ENCODE data around the gene PCSK1.

PCSK1 gene

GRCh38 chr5:96388176-96388575 lies 44.9 kb downstream of the PCSK1 start:
- no peaks in the 10 kb centered on the region for H3K4me1 ChIP-seq (ENCODE audit: control extremely low read depth in 1 of 4, control insufficient read depth in 4 of 4, insufficient read depth in 4 of 4, low read length in 3 of 4)
- POLR2A ChIA-PET = no interaction called here
- CTCF ChIA-PET = no interaction called here
- no peak for DNase-seq
- H3K36me3 ChIP-seq (ENCODE audit: control insufficient read depth in 4 of 4, insufficient read depth in 4 of 4, low read length in 3 of 4) = no peaks in the 10 kb centered on the region
- peaks cover 0 to 3% (median 0%) of the 10 kb centered on the region in 5 experiments for H3K27me3 ChIP-seq (replicated peaks in 2 of 5; ENCODE audit: control insufficient read depth in 4 of 5, insufficient read depth in 5 of 5, low read length in 4 of 5)
- 100% methylated on average over 1 of the region's 3 CpGs for WGBS (ENCODE audit: insufficient coverage)
- H3K27ac ChIP-seq (ENCODE audit: insufficient read depth in 1 of 2, low read depth in 1 of 2, low read length in 2 of 2, poor library complexity in 1 of 2, severe bottlenecking in 2 of 2) = no peak overlapping the region
- H3K9me3 ChIP-seq (ENCODE audit: control extremely low read depth in 1 of 5, control insufficient read depth in 4 of 5, insufficient read depth in 2 of 5, low read depth in 1 of 5, low read length in 4 of 5) = no peaks in the 10 kb centered on the region
- no peak overlapping the region for H3K4me3 ChIP-seq (ENCODE audit: control insufficient read depth in 1 of 7, extremely low read depth in 1 of 7, insufficient read depth in 4 of 7, low read depth in 2 of 7, low read length in 6 of 7)

- Histone ChIP-seq H3K9me3 (ENCODE audit: control extremely low read depth in 1 of 5, control insufficient read depth in 4 of 5, insufficient read depth in 2 of 5, low read depth in 1 of 5, low read length in 4 of 5) (no peaks in the 10 kb centered on the region), H3K4me1 (ENCODE audit: control extremely low read depth in 1 of 4, control insufficient read depth in 4 of 4, insufficient read depth in 4 of 4, low read length in 3 of 4) (no peaks in the 10 kb centered on the region), H3K27ac (ENCODE audit: insufficient read depth in 1 of 2, low read depth in 1 of 2, low read length in 2 of 2, poor library complexity in 1 of 2, severe bottlenecking in 2 of 2) (no peak overlapping the region), H3K4me3 (ENCODE audit: control insufficient read depth in 1 of 7, extremely low read depth in 1 of 7, insufficient read depth in 4 of 7, low read depth in 2 of 7, low read length in 6 of 7) (no peak overlapping the region), H3K36me3 (ENCODE audit: control insufficient read depth in 4 of 4, insufficient read depth in 4 of 4, low read length in 3 of 4) (no peaks in the 10 kb centered on the region), H3K27me3 (replicated peaks in 2 of 5; ENCODE audit: control insufficient read depth in 4 of 5, insufficient read depth in 5 of 5, low read length in 4 of 5) (peaks cover 0 to 4% (median 0%) of the 10 kb centered on the region in 5 experiments)
- ChIA-PET CTCF (no interaction called here), POLR2A (no interaction called here)
- WGBS (ENCODE audit: insufficient coverage) = 50% methylated on average over 2 of the region's 2 CpGs
- no peak for DNase-seq
Measured at GRCh38 chr5:96387616-96388015, 45.4 kb downstream of the PCSK1 start.

DNA sequence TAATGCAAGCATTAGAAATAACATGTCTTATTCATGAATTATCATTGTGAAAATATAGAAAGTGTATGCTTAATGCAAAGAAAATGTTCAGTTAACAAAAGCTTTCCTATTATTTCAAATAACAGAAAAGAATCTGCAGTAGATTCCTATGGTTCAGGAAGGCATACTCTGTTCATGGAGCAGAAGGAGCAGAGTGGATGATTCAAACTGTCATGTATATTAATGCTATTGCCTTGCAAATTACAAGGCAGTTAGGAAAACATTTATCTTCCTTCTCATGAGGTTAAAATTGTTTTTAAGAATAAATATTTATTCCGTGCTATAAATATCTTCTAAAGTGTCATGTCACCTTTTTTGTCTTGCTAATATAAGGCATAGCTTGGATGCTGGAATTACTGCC lies 47.5 kb downstream of the PCSK1 start:
- ChIA-PET POLR2A (no interaction called here), CTCF (no interaction called here)
- no CpG with 5 or more reads among the region's 1 CpG for WGBS (ENCODE audit: insufficient coverage)
- DNase-seq = no peak
- Histone ChIP-seq H3K4me3 (ENCODE audit: control insufficient read depth in 1 of 7, extremely low read depth in 1 of 7, insufficient read depth in 4 of 7, low read depth in 2 of 7, low read length in 6 of 7) (no peak overlapping the region), H3K4me1 (ENCODE audit: control extremely low read depth in 1 of 4, control insufficient read depth in 4 of 4, insufficient read depth in 4 of 4, low read length in 3 of 4) (no peaks in the 10 kb centered on the region), H3K36me3 (ENCODE audit: control insufficient read depth in 4 of 4, insufficient read depth in 4 of 4, low read length in 3 of 4) (no peaks in the 10 kb centered on the region), H3K9me3 (ENCODE audit: control extremely low read depth in 1 of 5, control insufficient read depth in 4 of 5, insufficient read depth in 2 of 5, low read depth in 1 of 5, low read length in 4 of 5) (no peaks in the 10 kb centered on the region), H3K27ac (ENCODE audit: insufficient read depth in 1 of 2, low read depth in 1 of 2, low read length in 2 of 2, poor library complexity in 1 of 2, severe bottlenecking in 2 of 2) (no peak overlapping the region), H3K27me3 (replicated peaks in 2 of 5; ENCODE audit: control insufficient read depth in 4 of 5, insufficient read depth in 5 of 5, low read length in 4 of 5) (peaks cover 0 to 4% (median 0%) of the 10 kb centered on the region in 5 experiments)

GRCh38 chr5:96384353-96384752 lies 48.7 kb downstream of the PCSK1 start:
- CTCF ChIA-PET = interaction anchor here (1.3 kb wide), 1 partner anchor 9 kb away, joined by 4 read pairs; no protein-coding TSS in a partner anchor
- no peaks in the 10 kb centered on the region for H3K9me3 ChIP-seq (ENCODE audit: control extremely low read depth in 1 of 5, control insufficient read depth in 4 of 5, insufficient read depth in 2 of 5, low read depth in 1 of 5, low read length in 4 of 5)
- no peak overlapping the region for H3K27ac ChIP-seq (ENCODE audit: insufficient read depth in 1 of 2, low read depth in 1 of 2, low read length in 2 of 2, poor library complexity in 1 of 2, severe bottlenecking in 2 of 2)
- no peak overlapping the region for H3K4me3 ChIP-seq (ENCODE audit: control insufficient read depth in 1 of 7, extremely low read depth in 1 of 7, insufficient read depth in 4 of 7, low read depth in 2 of 7, low read length in 6 of 7)
- no peaks in the 10 kb centered on the region for H3K36me3 ChIP-seq (ENCODE audit: control insufficient read depth in 4 of 4, insufficient read depth in 4 of 4, low read length in 3 of 4)
- no peaks in the 10 kb centered on the region for H3K4me1 ChIP-seq (ENCODE audit: control extremely low read depth in 1 of 4, control insufficient read depth in 4 of 4, insufficient read depth in 4 of 4, low read length in 3 of 4)
- H3K27me3 ChIP-seq (replicated peaks in 2 of 5; ENCODE audit: control insufficient read depth in 4 of 5, insufficient read depth in 5 of 5, low read length in 4 of 5) = peaks cover 0 to 4% (median 0%) of the 10 kb centered on the region in 5 experiments
- DNase-seq = no peak
- POLR2A ChIA-PET = no interaction called here
- 100% methylated on average over 1 of the region's 3 CpGs for WGBS (ENCODE audit: insufficient coverage)

GRCh38 chr5:96381526-96381925 lies 51.5 kb downstream of the PCSK1 start:
- H3K27me3 ChIP-seq (replicated peaks in 2 of 5; ENCODE audit: control insufficient read depth in 4 of 5, insufficient read depth in 5 of 5, low read length in 4 of 5) = peaks cover 0 to 4% (median 0%) of the 10 kb centered on the region in 5 experiments
- no peaks in the 10 kb centered on the region for H3K9me3 ChIP-seq (ENCODE audit: control extremely low read depth in 1 of 5, control insufficient read depth in 4 of 5, insufficient read depth in 2 of 5, low read depth in 1 of 5, low read length in 4 of 5)
- H3K4me1 ChIP-seq (ENCODE audit: control extremely low read depth in 1 of 4, control insufficient read depth in 4 of 4, insufficient read depth in 4 of 4, low read length in 3 of 4) = no peaks in the 10 kb centered on the region
- H3K36me3 ChIP-seq (ENCODE audit: control insufficient read depth in 4 of 4, insufficient read depth in 4 of 4, low read length in 3 of 4) = no peaks in the 10 kb centered on the region
- ChIA-PET CTCF (no interaction called here), POLR2A (no interaction called here)
- DNase-seq = no peak
- WGBS (ENCODE audit: insufficient coverage) = 100% methylated on average over 4 of the region's 5 CpGs
- H3K27ac ChIP-seq (ENCODE audit: insufficient read depth in 1 of 2, low read depth in 1 of 2, low read length in 2 of 2, poor library complexity in 1 of 2, severe bottlenecking in 2 of 2) = no peak overlapping the region
- no peak overlapping the region for H3K4me3 ChIP-seq (ENCODE audit: control insufficient read depth in 1 of 7, extremely low read depth in 1 of 7, insufficient read depth in 4 of 7, low read depth in 2 of 7, low read length in 6 of 7)

DNA sequence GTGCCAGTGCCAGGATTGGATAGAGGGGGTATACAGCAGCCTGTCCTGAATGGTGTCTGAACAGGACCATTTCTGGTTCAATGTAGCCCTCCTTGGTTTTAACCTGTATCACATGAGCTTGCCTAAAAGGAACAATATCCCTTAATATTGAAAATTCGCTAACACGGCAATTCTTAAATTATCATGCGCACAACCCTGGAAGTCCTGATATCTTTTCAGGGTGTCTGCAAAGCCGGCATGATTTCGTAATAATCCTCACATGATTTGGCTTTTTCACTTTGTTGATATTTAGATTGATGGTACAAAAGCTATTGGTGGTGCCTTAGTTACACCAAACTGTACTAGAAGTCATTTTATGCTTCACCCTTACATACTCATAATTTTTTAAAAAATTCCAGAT lies 53.2 kb downstream of the PCSK1 start:
- Histone ChIP-seq H3K9me3 (ENCODE audit: control extremely low read depth in 1 of 5, control insufficient read depth in 4 of 5, insufficient read depth in 2 of 5, low read depth in 1 of 5, low read length in 4 of 5) (no peaks in the 10 kb centered on the region), H3K4me1 (ENCODE audit: control extremely low read depth in 1 of 4, control insufficient read depth in 4 of 4, insufficient read depth in 4 of 4, low read length in 3 of 4) (no peaks in the 10 kb centered on the region), H3K27ac (ENCODE audit: insufficient read depth in 1 of 2, low read depth in 1 of 2, low read length in 2 of 2, poor library complexity in 1 of 2, severe bottlenecking in 2 of 2) (no peak overlapping the region), H3K4me3 (ENCODE audit: control insufficient read depth in 1 of 7, extremely low read depth in 1 of 7, insufficient read depth in 4 of 7, low read depth in 2 of 7, low read length in 6 of 7) (no peak overlapping the region), H3K27me3 (replicated peaks in 2 of 5; ENCODE audit: control insufficient read depth in 4 of 5, insufficient read depth in 5 of 5, low read length in 4 of 5) (peaks cover 0 to 2% (median 0%) of the 10 kb centered on the region in 5 experiments), H3K36me3 (ENCODE audit: control insufficient read depth in 4 of 4, insufficient read depth in 4 of 4, low read length in 3 of 4) (no peaks in the 10 kb centered on the region)
- ChIA-PET POLR2A (no interaction called here), CTCF (no interaction called here)
- DNase-seq = no peak
- WGBS (ENCODE audit: insufficient coverage) = 100% methylated on average over 2 of the region's 5 CpGs

- no peaks in the 10 kb centered on the region for H3K36me3 ChIP-seq (ENCODE audit: control insufficient read depth in 4 of 4, insufficient read depth in 4 of 4, low read length in 3 of 4)
- no peak for DNase-seq
- ChIA-PET CTCF (no interaction called here), POLR2A (no interaction called here)
- peaks cover 0 to 1% (median 0%) of the 10 kb centered on the region in 5 experiments for H3K27me3 ChIP-seq (replicated peaks in 2 of 5; ENCODE audit: control insufficient read depth in 4 of 5, insufficient read depth in 5 of 5, low read length in 4 of 5)
- H3K4me3 ChIP-seq (ENCODE audit: control insufficient read depth in 1 of 7, extremely low read depth in 1 of 7, insufficient read depth in 4 of 7, low read depth in 2 of 7, low read length in 6 of 7) = no peak overlapping the region
- no peaks in the 10 kb centered on the region for H3K9me3 ChIP-seq (ENCODE audit: control extremely low read depth in 1 of 5, control insufficient read depth in 4 of 5, insufficient read depth in 2 of 5, low read depth in 1 of 5, low read length in 4 of 5)
- no peak overlapping the region for H3K27ac ChIP-seq (ENCODE audit: insufficient read depth in 1 of 2, low read depth in 1 of 2, low read length in 2 of 2, poor library complexity in 1 of 2, severe bottlenecking in 2 of 2)
- no peaks in the 10 kb centered on the region for H3K4me1 ChIP-seq (ENCODE audit: control extremely low read depth in 1 of 4, control insufficient read depth in 4 of 4, insufficient read depth in 4 of 4, low read length in 3 of 4)
Measured at GRCh38 chr5:96377597-96377996, 55.5 kb downstream of the PCSK1 start.
